GM21390 (cell line): ENCODE results near the gene CDK5RAP1.
"Not testable (repeated sequence)": the region's sequence is repeated elsewhere in the genome, so short reads cannot be mapped to it uniquely, and the experiment has no call there.

ENCODE experiments used
- ATAC-seq: cut with Tn5 transposase; IDR thresholded peaks from one replicate; pipeline ENCODE4 v1.9.1; 2021; ENCODE audit not compliant: unreplicated experiment

The CDK5RAP1 gene

GRCh38 chr20:33419140-33419974, 18.0 kb upstream of the CDK5RAP1 start:
- no peak for ATAC-seq

DNA sequence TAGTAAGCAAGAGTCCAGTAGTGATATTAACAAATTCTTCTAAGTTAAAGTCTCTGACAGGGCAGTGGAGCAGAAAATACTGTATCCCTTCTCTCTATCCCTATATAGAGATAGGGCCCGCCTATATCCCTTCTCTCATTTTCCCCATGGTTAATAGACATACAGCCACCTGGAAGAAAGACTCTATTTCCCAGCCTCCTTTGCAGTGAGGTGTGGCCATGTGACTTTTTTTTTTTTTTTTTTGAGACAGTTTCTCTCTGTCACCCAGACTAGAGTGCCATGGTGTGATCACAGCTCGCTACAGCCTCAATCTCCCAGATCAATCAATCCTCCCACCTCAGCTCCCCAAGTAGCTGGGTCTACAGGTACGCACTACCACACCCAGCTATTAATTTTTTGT, 16.7 kb upstream of the CDK5RAP1 start:
- no peak for ATAC-seq

- ATAC-seq, result no peak
Observed at GRCh38 chr20:33415948-33416347, 14.6 kb upstream of the CDK5RAP1 start.

DNA sequence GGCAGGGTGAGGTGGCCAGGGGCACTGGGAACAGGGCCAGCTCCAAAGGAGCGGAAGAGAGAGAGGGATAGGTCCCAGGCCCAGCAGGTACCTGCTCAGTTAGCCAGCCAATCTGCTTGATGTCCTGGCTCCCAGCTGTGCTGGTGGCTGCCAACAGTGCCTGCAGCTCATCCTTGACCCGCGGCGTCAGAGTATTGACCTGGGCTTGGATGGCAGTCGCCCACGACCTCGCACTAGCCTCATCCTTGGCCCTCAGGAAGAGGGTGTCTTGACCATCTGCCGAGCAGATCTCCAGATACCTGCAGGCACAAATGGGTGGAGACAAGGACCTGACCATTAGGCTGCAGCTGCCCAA, 11.1 kb upstream of the CDK5RAP1 start:
- ATAC-seq, result no peak

GRCh38 chr20:33411711-33412483, 10.6 kb upstream of the CDK5RAP1 start:
- ATAC-seq, result no peak

GRCh38 chr20:33411242-33411641, 9.9 kb upstream of the CDK5RAP1 start:
- no peak for ATAC-seq

- ATAC-seq, result no peak
Observed at GRCh38 chr20:33410081-33410742, 8.9 kb upstream of the CDK5RAP1 start.

DNA sequence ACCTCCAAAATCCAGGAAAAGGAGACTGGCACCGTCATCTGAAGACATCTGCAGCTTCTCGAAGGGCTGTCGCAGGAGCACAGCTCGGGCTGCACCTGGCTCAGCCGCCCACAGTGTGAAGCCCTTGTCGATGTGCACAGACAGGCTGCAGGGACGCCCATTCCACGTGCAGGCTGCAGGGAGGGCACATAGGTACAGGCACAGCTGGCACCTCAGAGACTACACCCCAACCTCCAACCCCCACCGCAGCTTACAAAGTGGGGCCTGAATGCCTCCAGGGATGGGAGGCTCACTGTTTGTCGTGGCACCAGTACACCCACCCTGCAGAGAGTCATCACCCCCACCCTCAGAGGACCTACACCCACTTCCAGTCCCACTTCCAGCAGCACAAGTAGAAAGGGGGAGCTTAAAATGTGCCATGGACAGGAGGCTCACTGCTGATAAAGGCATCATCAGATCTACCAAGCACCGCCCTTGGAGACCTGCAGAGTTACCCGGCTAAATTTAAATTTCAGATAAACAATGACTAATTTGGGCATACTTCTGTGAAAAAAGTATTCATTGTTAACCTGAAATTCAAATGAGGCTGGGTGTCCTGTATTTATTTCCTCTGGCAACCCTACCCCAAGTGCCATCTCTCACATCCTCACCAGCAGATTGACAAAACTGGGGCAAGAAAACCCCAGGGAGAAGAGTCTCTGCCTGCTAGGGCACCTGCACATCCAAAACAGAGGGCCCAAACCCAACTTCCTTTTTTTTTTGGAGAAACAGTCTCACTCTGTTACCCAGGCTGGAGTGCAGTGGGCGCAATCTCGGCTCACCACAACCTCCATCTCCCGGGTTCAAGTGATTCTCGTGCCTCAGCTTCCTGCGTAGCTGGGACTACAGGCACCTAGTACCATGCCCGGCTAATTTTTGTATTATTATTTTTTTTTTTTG, 7.7 kb upstream of the CDK5RAP1 start:
- ATAC-seq, result no peak

GRCh38 chr20:33408313-33408712, 7.0 kb upstream of the CDK5RAP1 start:
- no peak for ATAC-seq

DNA sequence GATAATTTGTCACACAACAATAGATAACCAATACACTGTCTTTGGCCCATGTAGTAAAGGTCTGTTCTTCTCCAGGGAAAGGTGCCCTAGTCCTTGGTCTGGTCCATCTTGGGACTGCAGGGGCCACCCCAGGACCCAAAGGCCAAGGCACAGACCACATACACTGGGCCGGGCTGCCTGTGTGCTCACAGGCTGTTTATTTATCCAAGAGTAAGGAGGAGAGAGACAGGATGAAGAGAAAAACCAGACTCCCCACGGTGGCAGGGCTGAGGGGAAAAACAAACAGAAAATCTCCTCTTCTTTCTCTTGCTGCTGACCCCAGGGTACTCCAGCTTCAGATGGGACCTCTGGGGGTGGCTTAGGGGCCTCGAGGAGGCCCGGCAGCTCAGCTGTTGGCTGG, 6.5 kb upstream of the CDK5RAP1 start:
- ATAC-seq, result no peak

DNA sequence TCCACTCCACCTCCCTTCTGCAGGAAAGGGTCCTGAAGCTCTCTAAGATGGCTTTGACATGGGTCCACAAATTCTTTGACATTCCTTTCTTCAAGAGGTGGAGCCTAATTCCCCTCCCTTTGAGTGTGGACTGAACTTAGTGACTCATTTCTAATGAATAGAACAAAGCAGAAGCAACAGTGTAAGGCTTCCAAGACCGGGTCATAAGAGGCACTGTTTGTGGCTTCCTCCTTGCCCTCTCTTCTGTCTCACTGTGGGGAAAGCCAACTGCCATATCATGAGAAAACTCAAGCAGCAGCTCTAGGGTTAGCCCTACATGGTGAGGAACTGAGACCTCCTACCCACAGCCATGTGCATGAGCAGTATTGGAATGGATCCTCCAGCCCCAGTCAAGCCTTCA, 5.9 kb upstream of the CDK5RAP1 start:
- ATAC-seq, result no peak

- no peak for ATAC-seq
Observed at GRCh38 chr20:33404281-33404680, 3.0 kb upstream of the CDK5RAP1 start.

DNA sequence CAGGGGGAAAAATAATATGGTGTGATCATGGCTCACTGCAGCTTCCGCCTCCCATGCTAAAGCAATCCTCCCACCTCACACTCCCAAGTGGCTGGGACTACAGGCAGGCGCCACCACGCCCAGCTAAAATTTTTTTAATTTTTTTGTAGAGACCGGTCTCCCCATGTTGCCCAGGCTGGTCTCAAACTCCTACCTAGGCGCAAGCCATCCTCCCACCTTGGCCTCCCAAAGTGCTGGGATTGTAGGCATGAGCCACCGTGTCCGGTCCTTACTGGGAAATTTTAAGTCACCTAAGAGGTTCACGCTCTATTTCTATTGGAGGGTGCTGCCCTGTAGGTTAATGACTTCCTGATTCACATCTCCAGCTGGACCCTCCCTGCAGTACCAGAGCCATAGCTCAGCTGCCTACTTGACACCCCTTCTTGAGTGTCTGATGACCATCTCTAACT, 626 bp upstream of the CDK5RAP1 start:
- ATAC-seq, result no peak

GRCh38 chr20:33400812-33401183, 521 bp downstream of the CDK5RAP1 start:
- peak; percentile 27 for ATAC-seq

DNA sequence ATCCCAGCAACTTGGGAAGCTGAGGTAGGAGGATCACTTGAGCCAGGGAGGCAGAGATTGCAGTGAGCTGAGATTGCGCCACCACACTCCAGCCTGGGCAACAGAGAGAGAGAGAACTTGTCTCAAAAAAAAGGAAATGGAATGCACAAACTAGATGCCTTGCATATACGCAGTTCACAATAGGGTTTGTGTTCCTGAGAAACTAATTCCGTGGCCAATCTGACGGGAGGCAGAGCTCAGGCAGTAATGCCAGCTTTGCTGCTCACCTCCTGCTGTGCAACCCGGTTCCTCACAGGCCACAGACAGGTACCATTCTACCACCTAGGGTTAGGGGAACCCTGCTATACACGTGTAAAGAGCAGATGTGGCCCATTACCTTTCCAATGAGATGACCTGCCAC, 1.4 kb downstream of the CDK5RAP1 start:
- ATAC-seq, result no peak

DNA sequence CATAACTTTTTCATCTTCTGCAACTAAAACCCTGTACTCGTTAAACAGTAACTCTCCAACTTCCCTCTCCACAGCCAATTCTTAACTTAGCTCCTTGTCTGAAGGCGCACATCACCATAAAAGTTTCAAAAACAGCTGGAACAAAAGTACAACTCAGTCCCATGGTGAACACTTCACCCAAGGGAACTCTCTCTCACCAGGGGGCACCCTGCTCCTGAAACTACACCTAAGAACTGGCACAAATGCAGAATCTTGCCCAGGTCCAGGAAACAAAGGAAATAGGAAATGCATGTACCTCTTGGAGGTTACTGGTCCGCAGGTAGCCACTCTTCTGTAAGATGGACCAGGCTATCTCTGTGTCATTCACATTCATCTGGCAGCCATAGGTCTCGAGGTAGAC, 6.6 kb downstream of the CDK5RAP1 start:
- no peak for ATAC-seq

GRCh38 chr20:33393609-33394008, 7.7 kb downstream of the CDK5RAP1 start:
- ATAC-seq, result no peak

DNA sequence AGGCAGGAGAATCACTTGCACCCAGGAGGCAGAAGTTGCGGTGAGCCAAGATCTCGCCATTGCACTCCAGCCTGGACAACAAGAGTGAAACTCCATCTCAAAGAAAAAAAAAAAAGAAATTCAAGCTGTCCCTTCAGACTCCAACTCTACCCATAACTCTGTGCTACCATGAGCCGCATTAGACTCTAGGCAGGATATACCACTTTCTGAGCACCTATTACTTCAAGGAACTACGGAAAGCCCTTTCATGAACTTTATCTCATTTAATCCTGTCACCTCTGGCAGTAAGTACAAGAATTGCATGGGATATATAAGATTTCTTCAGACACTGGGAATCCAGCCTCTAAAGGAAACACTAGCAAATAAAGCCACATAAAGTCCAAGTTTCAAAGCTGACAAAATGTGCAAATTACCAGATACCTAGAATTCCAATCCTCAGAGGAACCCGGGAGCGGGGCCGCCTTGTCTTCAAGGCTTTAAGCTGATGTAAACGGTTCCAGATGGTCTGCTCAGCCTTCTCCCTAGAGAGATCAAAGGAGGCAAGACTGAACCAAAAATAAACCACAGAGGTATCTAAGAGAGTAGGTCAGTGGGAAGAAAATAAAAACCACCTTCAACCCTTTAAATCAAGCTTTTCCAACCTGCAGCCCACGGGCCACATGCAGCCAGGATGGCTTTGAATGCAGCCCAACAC, 9.4 kb downstream of the CDK5RAP1 start:
- ATAC-seq, result no peak

DNA sequence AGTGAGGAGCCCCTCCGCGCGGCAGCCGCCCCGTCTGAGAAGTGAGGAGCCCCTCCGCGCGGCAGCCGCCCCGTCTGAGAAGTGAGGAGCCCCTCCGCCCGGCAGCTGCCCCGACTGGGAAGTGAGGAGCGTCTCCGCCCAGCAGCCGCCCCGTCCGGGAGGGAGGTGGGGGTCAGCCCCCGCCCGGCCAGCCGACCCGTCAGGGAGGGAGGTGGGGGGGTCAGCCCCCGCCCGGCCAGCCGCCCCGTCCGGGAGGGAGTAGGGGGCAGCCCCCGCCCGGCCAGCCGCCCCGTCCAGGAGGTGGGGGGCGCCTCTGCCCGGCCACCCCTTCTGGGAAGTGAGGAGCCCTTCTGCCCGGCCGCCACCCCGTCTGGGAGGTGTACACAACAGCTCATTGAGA, 12.0 kb downstream of the CDK5RAP1 start:
- not testable (repeated sequence) for ATAC-seq

DNA sequence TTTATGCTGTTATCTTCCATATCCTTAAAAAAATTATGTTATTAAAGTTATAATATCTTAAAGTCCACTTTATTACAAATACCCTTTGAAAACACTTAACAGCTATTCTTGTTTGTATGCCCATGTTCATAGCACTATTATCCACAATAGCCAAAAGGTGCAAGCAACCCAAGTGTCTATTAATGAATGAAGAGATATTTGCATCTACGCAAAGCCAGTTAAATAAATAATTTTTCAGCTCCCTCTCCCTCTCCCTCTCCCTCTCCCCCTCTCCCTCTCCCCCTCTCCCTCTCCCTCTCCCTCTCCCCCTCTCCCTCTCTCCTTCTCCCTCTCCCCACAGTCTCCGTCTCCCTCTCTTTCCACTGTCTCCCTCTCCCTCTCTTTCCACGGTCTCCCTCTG, 13.1 kb downstream of the CDK5RAP1 start:
- no peak for ATAC-seq
